Common myeloid progenitor, CD34-positive (primary cell): ENCODE data around the gene COX8C.
"Not testable (repeated sequence)": the region's sequence is repeated elsewhere in the genome, so short reads cannot be mapped to it uniquely, and the experiment has no call there.

Source experiments
- CTCF ChIA-PET: fragments of 350-600 bp; sonication (Branson Sonifier 250); formaldehyde crosslinking; loops from one replicate; lab custom pipeline; 2021; ENCODE audit warnings: antibody characterized with exemption; lab: Charles Lee
- POLR2A ChIA-PET: fragments of 350-600 bp; sonication (Branson Sonifier 250); formaldehyde crosslinking; loops from one replicate; lab custom pipeline; 2021; ENCODE audit warnings: antibody characterized with exemption; lab: Charles Lee
- DNase-seq, 3 donors: peaks; one replicate each; pipeline versions ENCODE4 v3.0.0 to v3.0.0-alpha.2; 2013
- H3K27ac ChIP-seq, 2 experiments: 1 replicate in 1 of 2; 2 replicates in 1 of 2; pipeline ENCODE4 v1.7.0; 2013; ENCODE audit warnings: inconsistent platforms in 2 of 2, low read length in 2 of 2, mild to moderate bottlenecking in 2 of 2, low read depth in 1 of 2, moderate library complexity in 1 of 2; ENCODE audit not compliant: severe bottlenecking in 2 of 2, insufficient read depth in 1 of 2, poor library complexity in 1 of 2
- H3K27me3 ChIP-seq, 5 experiments: replicated peaks in 2 of 5; 1 replicate in 3 of 5; 2 replicates in 2 of 5; pipeline versions ENCODE4 v1.6.1 to v1.7.0; 2013; ENCODE audit warnings: low read length in 4 of 5, mild to moderate bottlenecking in 2 of 5, moderate library complexity in 2 of 5, inconsistent platforms in 1 of 5; ENCODE audit not compliant: insufficient read depth in 5 of 5, control insufficient read depth in 4 of 5
- H3K36me3 ChIP-seq, 4 experiments: 1 replicate in 2 of 4; 2 replicates in 2 of 4; pipeline versions ENCODE4 v1.6.1 to v1.7.0; 2013; ENCODE audit warnings: low read length in 3 of 4, control low read depth in 1 of 4, mild to moderate bottlenecking in 1 of 4; ENCODE audit not compliant: control insufficient read depth in 4 of 4, insufficient read depth in 4 of 4
- H3K4me1 ChIP-seq, 4 experiments: 1 replicate in 3 of 4; 2 replicates in 1 of 4; pipeline versions ENCODE4 v1.6.1 to v1.7.1; 2013; ENCODE audit warnings: low read length in 3 of 4, mild to moderate bottlenecking in 3 of 4, control low read depth in 1 of 4, inconsistent platforms in 1 of 4, moderate library complexity in 1 of 4; ENCODE audit not compliant: control insufficient read depth in 4 of 4, insufficient read depth in 4 of 4; ENCODE audit errors: control extremely low read depth in 1 of 4
- H3K4me3 ChIP-seq, 7 experiments: 1 replicate in 4 of 7; 2 replicates in 3 of 7; pipeline versions ENCODE4 v1.5.1 to v1.7.0; 2013; ENCODE audit warnings: mild to moderate bottlenecking in 7 of 7, low read length in 6 of 7, moderate library complexity in 6 of 7, inconsistent platforms in 2 of 7, low read depth in 2 of 7, control low read depth in 1 of 7; ENCODE audit not compliant: insufficient read depth in 4 of 7, control insufficient read depth in 1 of 7; ENCODE audit errors: extremely low read depth in 1 of 7
- H3K9me3 ChIP-seq, 5 experiments: 1 replicate in 4 of 5; 2 replicates in 1 of 5; pipeline versions ENCODE4 v1.6.1 to v1.7.1; 2013; ENCODE audit warnings: low read length in 4 of 5, mild to moderate bottlenecking in 2 of 5, inconsistent platforms in 1 of 5, low read depth in 1 of 5, moderate library complexity in 1 of 5; ENCODE audit not compliant: control insufficient read depth in 4 of 5, insufficient read depth in 2 of 5; ENCODE audit errors: control extremely low read depth in 1 of 5
- WGBS: methylation state at CpG from one replicate; pipeline ENCODE4 v1.1.5; 2013; ENCODE audit not compliant: insufficient coverage; 5-methylcytosine and 5-hydroxymethylcytosine counted together

The COX8C gene

GRCh38 chr14:93368996-93369712, 22.2 kb downstream of the COX8C start:
- Histone ChIP-seq H3K27ac (no peak overlapping the region), H3K36me3 (no peaks in the 10 kb centered on the region), H3K9me3 (peaks cover 0 to 4% (median 2%) of the 10 kb centered on the region in 5 experiments), H3K27me3 (no peaks in the 10 kb centered on the region), H3K4me1 (peaks cover 0 to 17% (median 5%) of the 10 kb centered on the region in 4 experiments), H3K4me3 (no peak overlapping the region)
- POLR2A ChIA-PET = no interaction called here
- no peak for DNase-seq
- CTCF ChIA-PET = no interaction called here
- WGBS = 0% methylated on average over 2 of the region's 5 CpGs

DNA sequence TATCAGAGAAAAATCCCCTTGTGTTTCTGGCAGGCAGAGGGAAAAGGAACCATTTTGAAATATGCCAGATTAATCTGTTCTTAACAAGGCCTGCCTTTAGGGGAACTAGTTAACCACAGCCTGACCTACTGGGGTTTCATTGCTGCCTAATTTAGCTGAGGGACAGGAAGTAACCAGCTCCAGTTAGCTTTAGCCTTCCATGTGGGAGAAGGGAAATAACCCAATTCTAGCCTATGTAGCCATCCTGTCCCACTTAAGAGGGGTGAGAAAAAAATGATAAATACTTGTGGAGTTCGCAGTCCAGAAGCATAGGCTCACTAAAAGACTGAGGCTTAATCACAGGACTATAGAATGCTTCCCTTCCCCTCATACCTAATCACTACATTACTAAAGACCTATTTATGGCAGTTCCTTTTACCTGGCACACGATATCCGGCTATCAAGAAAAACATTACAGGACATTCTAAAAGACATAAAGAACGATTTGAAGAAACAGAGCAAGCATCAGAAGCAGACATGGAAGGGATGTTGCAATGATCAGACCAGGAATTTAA, 22.8 kb downstream of the COX8C start:
- ChIA-PET POLR2A (no interaction called here), CTCF (no interaction called here)
- no peaks in the 10 kb centered on the region for H3K27me3 ChIP-seq
- peaks cover 0 to 17% (median 5%) of the 10 kb centered on the region in 4 experiments for H3K4me1 ChIP-seq
- H3K27ac ChIP-seq = peak overlapping the region in 1 of 2 experiments; percentile 19
- peak; percentile 28 to 75 (median 65) for DNase-seq
- H3K36me3 ChIP-seq = no peaks in the 10 kb centered on the region
- H3K4me3 ChIP-seq = no peak overlapping the region
- 67% methylated on average over 2 of the region's 4 CpGs for WGBS
- peaks cover 0 to 7% (median 2%) of the 10 kb centered on the region in 5 experiments for H3K9me3 ChIP-seq

- H3K4me1 ChIP-seq = no peaks in the 10 kb centered on the region
- peak; percentile 12 to 47 (median 29) for DNase-seq
Measured at GRCh38 chr14:93375673-93376156, 28.7 kb downstream of the COX8C start.

DNA sequence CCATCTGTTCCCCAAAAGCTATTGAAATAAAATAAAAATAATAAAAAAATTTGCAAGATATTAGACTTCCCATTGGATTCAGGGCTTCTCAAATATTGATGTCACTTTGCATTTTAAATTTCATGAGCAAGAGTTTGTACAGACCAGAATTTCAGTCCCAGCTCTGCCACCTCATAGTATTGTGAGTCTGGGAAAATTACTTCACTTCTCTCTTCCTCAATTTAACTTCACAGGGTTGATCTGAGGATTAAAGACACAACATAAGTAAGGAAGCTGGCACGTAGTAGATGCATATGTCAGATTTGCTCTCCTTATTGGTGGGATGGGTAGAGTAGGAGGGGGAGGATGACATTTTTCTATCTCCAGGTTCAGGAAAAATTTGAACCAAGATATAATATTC, 32.8 kb downstream of the COX8C start:
- Histone ChIP-seq H3K36me3 (no peaks in the 10 kb centered on the region), H3K4me1 (no peaks in the 10 kb centered on the region), H3K27ac (no peak overlapping the region), H3K4me3 (no peak overlapping the region), H3K9me3 (no peaks in the 10 kb centered on the region), H3K27me3 (peaks cover 0 to 7% (median 2%) of the 10 kb centered on the region in 5 experiments)
- WGBS = no CpG with 5 or more reads among the region's 1 CpG
- ChIA-PET CTCF (no interaction called here), POLR2A (no interaction called here)
- DNase-seq = no peak

More at GRCh38 chr14:93375673-93376156, 28.7 kb downstream of the COX8C start:
- Histone ChIP-seq H3K27me3 (peaks cover 0 to 7% (median 0%) of the 10 kb centered on the region in 5 experiments), H3K9me3 (peaks cover 0 to 7% (median 2%) of the 10 kb centered on the region in 5 experiments), H3K27ac (no peak overlapping the region), H3K4me3 (no peak overlapping the region), H3K36me3 (no peaks in the 10 kb centered on the region)
- CTCF ChIA-PET = no interaction called here
- WGBS = 92% methylated on average over 2 of the region's 6 CpGs
- POLR2A ChIA-PET = no interaction called here

DNA sequence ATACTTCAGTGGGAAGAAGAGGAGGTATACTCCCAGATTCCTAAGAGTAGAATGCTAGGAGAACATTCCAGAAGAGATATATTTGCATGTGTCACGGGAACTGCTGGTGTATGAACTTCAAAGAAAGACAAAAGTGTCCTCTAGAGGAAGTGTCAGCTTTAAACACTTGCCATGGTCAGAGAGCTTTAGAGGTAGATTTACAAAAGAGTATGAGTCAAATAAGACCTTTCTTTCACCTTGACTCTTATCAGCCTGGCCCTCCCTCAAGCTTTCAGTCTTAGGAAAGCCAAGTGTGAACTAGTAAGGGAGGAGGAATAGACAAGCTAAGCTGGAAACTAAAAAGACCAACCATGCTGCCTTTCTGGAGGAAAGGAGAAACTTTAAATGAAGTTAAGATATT, 34.7 kb downstream of the COX8C start:
- H3K27me3 ChIP-seq = peaks cover 0 to 7% (median 2%) of the 10 kb centered on the region in 5 experiments
- ChIA-PET CTCF (no interaction called here), POLR2A (interaction anchor here (0.6 kb wide), 1 partner anchor 439 kb away, joined by 3 read pairs; no protein-coding TSS in a partner anchor)
- no peaks in the 10 kb centered on the region for H3K36me3 ChIP-seq
- no peak overlapping the region for H3K4me3 ChIP-seq
- H3K27ac ChIP-seq = no peak overlapping the region
- no peak for DNase-seq
- H3K4me1 ChIP-seq = no peaks in the 10 kb centered on the region
- no peaks in the 10 kb centered on the region for H3K9me3 ChIP-seq
- WGBS = 75% methylated on average over 1 of the region's 1 CpG

GRCh38 chr14:93384256-93384655, 37.3 kb downstream of the COX8C start:
- H3K4me3 ChIP-seq, H3K4me1 ChIP-seq, H3K9me3 ChIP-seq, H3K27me3 ChIP-seq, POLR2A ChIA-PET, DNase-seq, H3K36me3 ChIP-seq, H3K27ac ChIP-seq: not testable (repeated sequence)
- no CpG with 5 or more reads among the region's 1 CpG for WGBS
- CTCF ChIA-PET = interaction anchor here (0.6 kb wide), 1 partner anchor 23 kb away, joined by 3 read pairs; no protein-coding TSS in a partner anchor

GRCh38 chr14:93395231-93395630, 48.2 kb downstream of the COX8C start:
- H3K4me3 ChIP-seq = no peak overlapping the region
- ChIA-PET CTCF (no interaction called here), POLR2A (no interaction called here)
- peaks cover 0 to 2% (median 0%) of the 10 kb centered on the region in 5 experiments for H3K27me3 ChIP-seq
- H3K27ac ChIP-seq = no peak overlapping the region
- H3K36me3 ChIP-seq = no peaks in the 10 kb centered on the region
- H3K4me1 ChIP-seq = peaks cover 0 to 6% (median 0%) of the 10 kb centered on the region in 4 experiments
- peak; percentile 1 to 55 (median 46) for DNase-seq
- H3K9me3 ChIP-seq = peaks cover 2 to 9% (median 6%) of the 10 kb centered on the region in 5 experiments
